HG03521 (cell line): ENCODE measurements around the gene ELL.
A peak's percentile ranks its signal among the peaks of the same experiment; 100 is the strongest.

Experiments used
- ATAC-seq: cut with Tn5 transposase; IDR thresholded peaks from one replicate; pipeline ENCODE4 v1.9.1; 2021; ENCODE audit warnings: mild to moderate bottlenecking, moderate library complexity; ENCODE audit not compliant: unreplicated experiment

The ELL gene

DNA sequence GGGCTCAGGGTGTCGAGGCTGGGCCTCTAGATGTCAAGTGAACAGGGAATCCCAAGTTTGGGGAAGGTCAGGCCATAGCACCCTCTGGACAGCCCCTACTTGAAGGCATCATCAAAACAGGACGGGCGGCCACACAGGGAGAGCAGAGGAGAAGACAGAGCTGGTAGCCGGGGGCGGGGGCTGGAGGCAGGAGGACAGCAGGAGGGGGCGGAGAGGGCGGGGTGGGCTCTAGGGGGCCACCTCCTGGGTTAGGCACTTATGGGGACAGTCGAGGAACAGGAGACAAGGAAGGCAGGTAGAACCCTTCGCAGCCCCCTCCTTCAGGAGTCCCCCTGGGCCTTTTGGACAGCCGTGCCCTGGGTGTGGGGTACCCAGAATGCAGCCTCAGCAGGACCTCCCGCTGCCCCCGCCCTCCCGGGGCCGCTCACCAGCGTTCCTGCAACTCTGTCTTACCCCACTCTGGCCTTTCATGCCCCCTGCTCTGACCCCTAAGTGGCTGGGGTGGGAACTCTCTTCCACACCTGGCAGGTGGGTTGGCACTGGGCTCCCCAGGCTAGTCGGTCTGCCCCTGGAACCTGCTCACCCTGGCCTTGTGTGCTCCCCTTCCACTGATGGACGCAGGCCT, 96.9 kb downstream of the ELL start:
- ATAC-seq, result no peak

DNA sequence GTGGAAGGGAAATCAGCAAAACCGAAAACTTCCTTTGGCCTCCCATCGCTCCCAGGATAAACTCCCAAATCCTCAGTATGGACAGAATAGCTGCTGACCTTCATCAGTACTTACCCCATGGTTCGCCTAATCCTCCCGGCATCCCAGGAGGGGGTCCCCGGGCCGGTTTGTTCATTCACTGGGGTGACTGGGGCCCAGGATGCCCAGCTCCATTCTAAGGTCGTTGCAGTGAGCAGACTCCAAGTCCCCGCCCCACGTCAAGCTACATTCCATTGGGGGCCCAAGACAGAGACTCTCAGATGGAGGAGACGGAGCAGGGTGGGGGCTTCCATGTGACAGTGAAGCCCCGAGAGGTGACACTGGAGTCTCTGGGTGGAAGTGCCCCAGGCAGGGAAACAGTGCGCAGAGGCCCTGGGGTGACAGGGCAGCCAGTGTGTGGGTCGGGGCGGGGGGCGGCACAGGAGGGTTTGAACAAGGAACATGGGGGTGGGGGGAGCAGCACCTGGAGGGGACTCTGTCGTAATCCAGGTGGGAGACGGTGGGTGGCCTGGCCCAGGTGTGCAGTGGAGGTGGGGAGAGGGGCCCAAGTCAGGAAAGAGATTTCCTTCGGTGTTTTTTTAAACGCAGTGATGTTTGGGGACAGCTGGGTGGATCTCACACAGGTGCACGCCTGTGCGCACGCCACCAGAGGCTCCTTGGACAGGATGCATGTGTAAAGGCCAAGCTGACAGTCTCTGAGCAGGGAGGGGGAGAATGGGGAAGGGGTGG, 97.6 kb downstream of the ELL start:
- ATAC-seq, result no peak

DNA sequence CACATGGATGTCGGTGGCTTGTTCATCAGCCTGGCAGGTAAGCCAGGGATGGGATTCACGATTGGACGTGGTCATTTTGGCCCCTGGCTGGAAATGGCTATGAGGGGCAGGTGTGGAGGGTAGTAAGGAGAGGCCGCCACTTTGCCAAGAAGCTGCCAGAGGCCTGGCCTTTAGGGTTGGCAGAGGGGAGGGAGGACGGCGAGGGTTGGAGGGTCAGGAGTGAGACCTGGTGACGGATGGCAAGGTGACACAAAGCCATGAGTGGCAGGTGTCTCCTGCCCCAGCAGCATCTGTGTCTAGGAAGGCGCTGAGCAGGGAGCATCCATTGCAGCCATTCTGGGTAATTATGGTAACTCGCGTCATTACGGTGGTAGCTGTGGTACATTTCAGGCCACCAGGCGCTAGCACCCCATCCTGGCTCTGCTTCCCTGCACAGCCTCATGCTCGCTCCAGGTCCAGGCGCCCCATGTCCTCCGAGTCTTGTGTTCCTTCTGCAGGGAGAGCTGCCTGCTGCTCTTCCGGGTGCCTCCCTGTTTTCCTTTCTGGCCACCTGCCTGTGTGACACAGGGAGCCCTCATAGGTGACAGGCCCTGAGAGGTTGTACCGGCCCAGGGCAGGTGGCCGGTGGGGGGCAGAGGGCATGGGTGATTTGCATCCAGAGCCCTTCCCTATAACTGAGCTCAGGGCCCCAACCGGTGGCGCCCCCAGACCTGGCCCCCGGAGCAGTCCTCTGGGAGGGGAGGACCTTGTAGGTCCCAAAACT, 98.4 kb downstream of the ELL start:
- no peak for ATAC-seq

DNA sequence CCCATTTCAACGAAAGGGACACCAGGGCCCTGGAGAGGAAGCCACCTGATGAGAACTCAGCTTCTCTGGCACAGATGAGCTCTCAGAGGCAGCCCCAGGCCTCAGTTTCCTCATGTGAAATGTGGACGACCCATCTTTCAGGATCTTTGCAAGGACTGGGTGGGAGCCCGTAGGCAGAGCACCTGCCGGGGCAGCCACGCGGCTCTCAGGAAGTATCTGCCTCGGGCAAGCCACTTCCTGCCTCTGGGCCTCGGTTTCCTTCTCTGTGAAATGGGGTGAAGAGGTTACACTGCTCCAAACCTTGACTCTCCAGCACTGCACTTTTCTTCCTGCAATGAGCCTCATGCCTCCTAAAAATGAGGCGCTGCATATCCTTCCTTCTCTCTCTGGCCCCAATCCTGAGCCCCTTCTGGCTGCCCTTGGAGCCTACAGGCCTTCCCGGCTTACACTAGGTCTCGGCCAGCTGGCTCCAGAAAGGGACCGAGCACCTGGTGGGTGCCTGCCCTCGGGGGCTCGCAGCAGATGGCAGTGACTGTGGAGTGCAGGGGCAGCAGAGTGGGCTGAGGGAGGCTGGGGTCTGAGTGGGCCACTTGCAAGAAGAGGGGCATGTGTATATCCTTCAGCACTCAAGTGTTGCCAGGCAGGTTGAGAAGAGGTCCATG, 99.2 kb downstream of the ELL start:
- ATAC-seq, result no peak

DNA sequence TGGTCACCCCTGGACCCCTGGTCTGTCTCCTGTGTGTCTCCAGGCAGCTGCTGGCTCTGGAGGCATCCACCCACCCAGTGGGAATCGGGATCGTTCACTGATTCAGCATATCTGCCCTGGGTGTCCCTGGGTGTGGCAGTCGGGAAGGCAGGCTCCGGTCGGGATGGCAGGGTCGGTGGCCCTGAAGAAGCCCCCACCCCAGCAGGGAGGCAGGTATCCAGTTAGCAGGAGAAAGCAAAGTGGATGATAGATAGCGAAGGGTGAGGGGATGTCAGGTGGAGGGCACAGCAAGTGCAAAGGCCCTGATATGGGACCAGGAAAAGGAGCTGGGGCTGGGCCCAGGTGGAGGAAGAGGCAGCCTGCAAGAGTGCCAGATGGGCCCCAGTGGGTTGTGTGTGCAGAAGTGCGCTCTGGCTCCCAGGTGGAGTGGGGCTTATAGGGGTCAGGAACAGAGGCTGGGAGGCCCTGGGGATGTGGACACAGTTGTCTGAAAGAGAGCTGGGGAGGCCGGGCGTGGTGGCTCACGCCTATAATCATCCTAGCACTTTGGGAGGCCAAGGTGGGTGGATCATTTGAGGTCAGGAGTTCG, 100.4 kb downstream of the ELL start:
- ATAC-seq, result no peak

DNA sequence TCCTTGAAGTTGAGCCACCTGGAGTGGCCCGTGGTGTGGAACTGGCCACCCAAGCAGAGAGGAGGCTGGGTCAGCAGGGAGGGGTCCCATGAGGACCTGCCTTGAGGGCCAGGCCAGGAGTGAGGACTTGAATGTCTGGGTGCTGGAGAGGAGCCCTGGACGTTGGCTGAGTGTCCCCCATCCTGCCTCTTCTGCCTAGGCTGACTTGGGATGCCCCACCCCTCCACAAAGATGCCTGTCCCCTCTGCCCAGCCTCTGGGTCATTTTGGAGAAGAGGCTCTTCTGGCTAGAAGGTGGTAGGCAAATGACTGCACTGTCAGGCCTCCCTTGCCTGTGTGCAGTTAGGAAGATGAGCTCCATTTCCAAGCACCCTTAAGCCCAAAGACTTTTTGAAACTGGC, 100.9 kb downstream of the ELL start:
- ATAC-seq, result no peak

DNA sequence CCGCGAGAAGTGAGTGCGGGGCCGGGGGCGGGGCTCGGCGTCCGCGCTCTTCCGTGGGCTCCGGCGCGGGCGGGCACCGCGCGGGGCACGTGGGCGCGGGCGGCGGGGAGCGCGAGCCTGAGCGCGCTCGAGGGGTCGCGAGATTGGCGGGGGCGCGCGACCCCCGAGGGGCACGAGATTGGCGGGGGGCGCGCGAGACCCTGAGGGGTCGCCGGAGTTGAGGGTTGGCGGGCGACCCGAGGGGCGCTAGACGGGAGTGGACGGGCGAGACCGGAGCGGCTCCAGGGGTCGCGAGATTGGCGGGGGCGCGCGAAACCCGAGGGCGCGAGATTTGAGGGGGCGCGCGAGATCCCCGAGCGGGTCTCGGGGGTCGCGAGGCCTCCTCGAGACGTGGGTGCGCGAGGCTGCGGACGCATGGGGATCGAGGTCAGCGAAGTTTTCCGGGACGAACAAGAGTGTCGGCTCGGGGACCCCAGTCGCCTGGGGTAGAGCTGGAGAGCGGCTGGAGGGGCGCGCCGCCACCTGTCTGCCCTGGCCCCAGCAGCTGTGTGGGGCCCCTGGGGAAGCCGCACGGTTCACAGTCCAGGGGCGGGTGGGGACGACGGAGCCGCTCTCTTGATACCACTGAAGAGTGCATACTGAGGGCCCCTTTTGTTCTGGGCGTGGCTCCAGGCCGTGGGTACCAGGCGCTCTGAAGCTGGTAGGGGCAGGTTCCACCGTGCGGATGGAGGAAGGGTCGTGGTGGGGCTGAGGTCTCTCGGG, 102.0 kb downstream of the ELL start:
- peak; percentile 14 for ATAC-seq

DNA sequence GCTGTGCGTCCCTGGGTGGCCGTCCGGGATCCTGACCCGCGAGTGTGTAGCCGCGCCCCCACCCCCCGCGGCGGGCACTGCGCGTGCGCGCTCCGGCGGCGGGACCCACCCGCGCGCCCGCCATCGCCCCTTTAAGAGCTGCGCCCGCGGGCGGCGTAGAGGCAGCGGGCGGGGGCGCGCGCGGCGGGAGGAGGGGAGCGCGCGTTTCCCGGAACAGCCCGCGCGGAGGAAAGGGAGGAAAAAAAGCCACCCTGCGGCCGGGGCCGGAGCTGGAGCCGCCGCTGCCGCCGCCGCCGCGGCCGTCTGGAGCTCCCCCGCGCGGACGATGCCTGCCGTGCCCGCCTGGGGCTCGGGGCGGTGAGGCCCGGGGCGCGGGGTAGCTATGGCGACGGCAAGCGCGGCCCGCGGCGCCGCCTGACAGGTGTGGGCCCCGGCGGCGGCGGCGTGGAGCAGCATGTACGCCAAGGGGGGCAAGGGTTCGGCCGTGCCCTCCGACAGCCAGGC, 102.6 kb downstream of the ELL start, which contains the start of gene SSBP4:
SSBP4 (plus strand) TSS at position 204 of the 504 bp plus-strand sequence; CDS start at position 455, 251 bp downstream.
- peak; percentile 45 for ATAC-seq

DNA sequence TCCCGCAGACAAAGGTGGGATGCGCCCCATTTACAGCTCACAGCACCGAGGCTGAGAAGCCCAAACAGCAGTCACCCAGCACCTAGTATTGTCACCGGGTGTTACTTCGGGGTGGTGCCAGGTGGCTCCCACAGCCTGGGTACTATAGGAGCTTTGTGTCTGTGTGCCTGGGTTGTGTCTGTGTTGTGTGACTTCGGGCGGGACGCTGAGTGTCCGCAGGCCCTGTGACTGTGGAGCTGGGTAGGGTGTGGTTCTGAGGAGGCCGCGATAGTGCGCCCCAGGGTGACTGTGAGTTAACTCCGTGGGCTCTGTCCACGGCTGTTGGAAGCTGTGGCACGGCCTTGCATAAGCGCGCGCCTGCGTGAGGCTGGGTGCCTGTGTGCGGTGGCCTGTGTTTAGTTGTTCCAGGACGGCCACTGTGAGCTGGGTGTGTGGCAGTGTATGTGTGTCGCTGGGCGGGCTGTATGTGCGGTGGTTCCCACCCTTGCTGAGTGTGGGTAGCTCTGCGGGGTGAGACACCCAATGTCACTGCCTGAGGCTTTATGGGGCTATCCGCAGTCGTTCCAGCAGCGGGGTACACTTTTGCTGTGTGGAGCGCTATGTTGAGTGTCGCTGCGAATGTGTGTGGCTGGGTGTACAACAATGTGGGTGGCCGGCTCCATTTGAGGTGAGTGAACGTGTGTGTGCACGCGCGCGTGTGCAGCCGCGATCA, 103.2 kb downstream of the ELL start:
- ATAC-seq, result no peak

DNA sequence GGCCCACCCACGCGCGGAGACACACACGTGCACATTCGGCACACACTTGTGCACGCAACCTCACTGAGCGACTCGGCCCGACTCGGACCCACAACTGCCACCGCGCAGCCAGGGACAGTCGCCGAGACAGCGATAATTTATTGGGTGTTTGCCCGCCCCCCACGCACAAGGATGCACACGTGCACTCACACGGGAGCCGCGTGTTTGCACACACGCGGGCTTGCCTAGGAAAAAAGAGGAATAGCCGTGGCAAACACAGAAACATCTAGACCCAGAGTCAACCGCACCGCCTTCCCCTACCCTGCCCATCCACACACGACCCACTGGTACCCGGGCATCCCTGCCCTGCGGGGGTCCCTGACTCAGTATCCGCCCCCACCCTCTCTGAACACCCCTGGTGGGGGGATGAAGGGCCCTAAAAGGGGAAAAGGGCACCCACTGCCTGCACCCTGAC, 103.8 kb downstream of the ELL start:
- no peak for ATAC-seq

DNA sequence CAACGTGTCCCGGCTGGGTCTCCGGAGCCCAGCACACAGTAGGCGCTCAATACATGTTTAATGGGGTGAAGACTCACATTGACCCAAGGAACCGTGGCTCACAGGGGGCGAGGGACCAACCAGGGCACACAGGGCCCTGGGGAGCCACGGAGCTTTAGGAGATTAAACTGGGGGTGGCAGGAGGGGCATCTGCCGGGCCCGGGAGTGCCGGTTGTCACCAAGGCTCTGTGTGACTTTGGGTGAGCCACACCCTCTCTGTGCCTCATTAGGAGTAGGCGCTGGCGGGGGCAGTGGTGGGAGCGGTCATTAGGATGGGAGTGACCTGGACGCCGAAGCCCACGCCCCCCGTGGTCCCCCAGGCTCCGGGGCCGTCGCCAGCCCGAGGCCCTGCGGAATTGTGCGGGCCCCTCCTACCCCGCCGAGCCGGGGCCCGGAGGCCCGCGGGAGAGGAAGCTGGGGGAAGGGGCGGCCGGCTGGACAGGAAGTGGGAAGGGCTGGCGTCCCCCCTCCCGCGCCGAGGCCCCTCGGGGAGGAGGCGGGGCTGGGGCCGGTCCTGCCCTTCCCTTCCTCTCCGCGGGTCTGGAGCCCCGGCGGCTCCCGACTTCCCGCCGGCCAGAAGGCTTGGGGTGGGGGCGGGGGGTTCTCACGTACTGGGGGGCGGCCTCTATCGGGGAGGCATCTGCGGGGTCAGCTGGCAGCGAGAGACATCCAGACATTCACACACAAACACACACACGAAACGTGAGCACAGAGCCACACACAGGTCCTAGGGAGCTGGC, 104.4 kb downstream of the ELL start:
- ATAC-seq, result no peak

DNA sequence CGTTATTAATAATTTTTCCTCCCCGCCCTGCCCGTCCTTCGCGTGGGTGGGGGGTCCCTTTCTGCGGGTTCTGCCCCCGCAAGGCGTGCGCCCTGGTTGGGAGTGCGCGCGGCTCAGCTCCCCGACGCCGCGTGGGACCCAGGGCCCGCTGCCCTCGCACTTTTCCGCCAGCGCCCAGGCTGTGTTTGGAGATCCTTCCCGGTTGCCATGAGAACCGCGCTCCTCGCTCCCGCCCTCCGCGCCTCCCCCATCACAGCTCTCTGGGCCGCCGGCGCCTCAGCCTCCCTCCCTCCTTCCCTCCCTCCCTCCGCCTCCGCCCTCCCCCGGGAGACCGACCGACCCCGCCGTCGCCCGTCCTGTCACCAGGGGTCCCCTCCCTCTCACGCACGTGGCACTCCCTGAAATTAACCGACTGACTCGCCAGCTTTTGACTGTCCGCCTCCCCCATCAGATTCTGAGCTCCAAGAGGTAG, 105.1 kb downstream of the ELL start:
- no peak for ATAC-seq

DNA sequence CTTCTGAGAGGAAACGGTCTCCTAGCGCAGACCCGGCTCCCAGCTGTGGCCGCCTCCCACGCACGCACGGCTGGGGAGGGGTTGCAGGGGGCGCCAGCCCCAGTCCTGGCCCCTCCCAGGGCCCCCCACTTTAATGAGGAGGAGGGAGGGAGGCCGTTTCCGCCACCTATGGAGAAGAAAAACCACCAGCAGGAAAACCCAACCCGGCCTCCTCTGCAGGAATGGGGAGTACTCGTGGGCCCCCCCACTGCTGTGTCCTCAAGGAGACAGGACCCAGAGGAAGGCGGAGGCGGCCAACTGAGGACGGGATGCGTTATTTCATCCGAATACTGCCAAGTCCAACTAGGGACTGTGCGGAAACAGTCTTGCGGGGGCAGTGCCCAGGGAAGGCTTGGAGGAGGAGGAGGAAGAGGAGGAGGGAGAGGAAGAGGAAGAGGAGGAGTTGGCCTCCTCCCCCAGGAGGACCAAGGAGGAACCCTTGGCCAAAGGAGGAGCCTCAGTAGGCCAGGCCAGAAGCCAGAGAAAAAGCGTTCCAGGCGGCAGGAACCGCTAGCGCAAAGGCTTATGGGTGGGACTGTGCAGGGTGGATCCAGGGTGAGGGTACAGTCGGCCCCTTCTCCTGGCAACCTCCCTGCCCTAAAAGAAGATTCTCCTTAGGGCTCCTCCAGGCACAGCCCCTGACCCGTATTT, 106.5 kb downstream of the ELL start:
- ATAC-seq, result no peak

DNA sequence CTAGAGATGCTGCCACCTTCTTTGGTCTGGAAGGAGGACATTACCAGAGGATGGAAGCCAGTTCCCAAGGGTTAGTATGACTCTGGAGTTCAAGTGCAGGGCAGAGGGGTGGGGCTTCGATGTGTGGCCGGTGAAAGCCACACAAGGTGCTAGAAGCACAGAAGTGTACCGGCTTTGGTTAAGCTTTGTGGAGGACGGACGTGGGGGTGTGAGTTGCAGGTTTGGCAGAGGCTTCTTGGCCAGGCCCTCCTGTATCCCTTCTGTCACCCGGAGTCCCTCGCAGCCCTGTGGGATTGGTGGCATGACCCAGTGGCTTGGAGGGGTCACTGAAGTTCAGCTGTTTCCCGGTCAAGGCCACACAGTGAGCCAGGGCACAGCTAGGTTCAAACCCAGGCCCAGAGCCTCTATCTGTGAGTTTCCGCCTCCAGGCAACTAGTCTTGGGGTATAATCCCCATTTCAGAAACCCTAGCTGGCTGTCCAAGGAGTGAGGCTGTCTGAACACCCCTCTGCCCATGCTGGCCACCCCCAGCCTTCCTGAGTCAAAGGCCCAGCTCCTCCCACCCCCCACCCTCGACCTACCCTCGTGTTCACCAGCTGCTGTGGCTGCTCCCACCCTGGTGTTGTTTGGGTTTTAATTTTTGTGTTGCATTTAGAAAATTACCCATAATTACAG, 107.2 kb downstream of the ELL start:
- no peak for ATAC-seq

DNA sequence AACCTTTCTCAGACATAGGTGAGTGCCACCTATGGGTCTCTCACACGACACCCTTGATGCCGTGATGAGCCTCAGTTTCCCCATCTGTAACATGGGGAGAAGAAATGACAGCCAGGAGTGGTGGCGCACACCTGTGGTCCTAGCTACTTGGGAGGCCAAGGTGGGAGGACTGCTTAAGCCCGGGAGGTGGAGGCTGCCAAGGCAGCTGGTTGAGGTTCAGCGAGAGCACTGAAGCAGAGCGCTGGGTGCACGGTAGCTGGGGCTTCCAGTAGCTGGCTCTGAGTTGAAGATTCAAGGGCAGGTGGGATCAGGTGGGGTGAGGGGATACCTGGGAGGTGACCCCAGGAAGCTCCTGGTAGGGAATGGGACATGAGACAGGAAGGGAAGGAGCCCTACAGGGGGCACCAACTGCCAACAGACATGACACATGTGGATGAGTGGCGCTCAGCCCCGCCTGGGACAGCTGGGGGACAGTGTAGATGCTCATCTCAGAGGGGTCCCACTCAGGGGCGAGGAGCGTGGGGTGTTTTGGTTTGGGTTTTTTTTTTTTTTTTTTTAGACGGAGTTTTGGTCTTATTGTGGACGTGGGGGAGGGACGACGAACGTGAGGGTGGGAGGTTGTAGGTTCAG, 109.1 kb downstream of the ELL start:
- no peak for ATAC-seq

DNA sequence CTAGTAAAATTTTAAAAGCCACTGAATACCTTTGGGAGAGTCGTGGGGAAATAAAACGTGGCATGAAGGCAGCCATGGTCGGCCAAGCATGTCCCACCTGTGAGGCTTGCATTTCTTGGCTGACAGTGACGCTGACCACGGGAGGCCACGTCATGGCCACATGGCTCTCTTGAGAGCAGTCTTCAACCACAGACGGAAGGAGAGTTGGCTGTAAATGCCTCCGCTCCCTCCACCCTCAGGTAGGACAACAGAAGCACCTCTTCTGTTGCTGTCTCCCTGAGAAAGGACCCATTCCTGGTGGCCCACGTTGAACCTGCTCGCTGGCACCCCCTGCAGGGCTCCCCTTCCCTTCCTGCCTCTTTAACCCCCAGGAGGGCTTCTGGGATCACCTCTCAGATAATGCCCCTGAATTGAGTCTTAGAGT, 113.8 kb downstream of the ELL start:
- ATAC-seq, result peak; percentile 53

DNA sequence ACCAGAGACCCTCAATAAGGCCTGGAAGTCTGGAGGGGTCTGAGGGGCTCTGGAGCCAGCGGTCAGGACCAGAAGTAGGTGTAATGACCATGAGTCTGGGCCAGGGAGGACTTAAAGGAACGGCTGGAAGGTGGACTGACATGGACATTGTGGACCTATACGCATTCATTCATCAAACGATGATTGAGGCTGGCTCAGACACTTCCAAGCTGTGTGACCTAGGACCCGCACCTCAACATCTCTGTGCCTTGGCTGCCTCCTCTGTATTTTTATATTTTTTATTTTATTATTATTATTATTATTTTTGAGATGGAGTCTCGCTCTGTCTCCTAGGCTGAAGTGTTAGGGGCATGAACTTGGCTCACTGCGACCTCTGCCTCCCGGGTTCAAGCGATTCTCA, 115.1 kb downstream of the ELL start:
- no peak for ATAC-seq
